ENCODE results near the gene USP5. TPM values are rescaled to one million over a fixed set of nuclear protein-coding genes. Genes with fewer than 3 reads are reported as not detected.

Gene USP5
- polyA plus RNA-seq, 1 donor (not counting 4 experiments of a cell fraction or from before 2014, with no cell fraction given) = 58.3 TPM

GRCh38 chr12:6823182-6824084 is 28.5 kb upstream of the USP5 start:
- FAIRE-seq = no peak
- no peak overlapping the region for H3K27ac ChIP-seq (ENCODE audit: control insufficient read depth, insufficient read depth, low read length)
- H3K36me3 ChIP-seq (ENCODE audit: control insufficient read depth in 2 of 2, extremely low read depth in 1 of 2, insufficient read depth in 2 of 2, low read length in 2 of 2) = no peaks in the 10 kb centered on the region
- no peaks in the 10 kb centered on the region for H3K9me3 ChIP-seq (ENCODE audit: control insufficient read depth, low read depth, low read length)
- dilution Hi-C loops (cut with MboI; ENCODE audit: extremely low pct_ligation_motif_present, low sequenced_read_pairs) = no loop called here
- H3K9me1 ChIP-seq (ENCODE audit: control insufficient read depth, extremely low read depth, insufficient read depth, low read length) = no peaks in the 10 kb centered on the region
- H3K9ac ChIP-seq (ENCODE audit: control insufficient read depth, extremely low read depth, insufficient read depth, low read length) = no peak overlapping the region
- H4K20me1 ChIP-seq (ENCODE audit: control insufficient read depth, extremely low read depth, insufficient read depth, low read length) = no peaks in the 10 kb centered on the region
- no peak for DNase-seq (ENCODE audit: low read depth, low spot score)
- no peak overlapping the region for H3K4me3 ChIP-seq (ENCODE audit: control insufficient read depth in 2 of 3, extremely low read depth in 1 of 3, insufficient read depth in 2 of 3, low read depth in 1 of 3, low read length in 3 of 3)
- peaks cover 66% of the 10 kb centered on the region for H3K27me3 ChIP-seq (ENCODE audit: control insufficient read depth, extremely low read depth, insufficient read depth, low read length)
- TF ChIP-seq, protein P1, sequence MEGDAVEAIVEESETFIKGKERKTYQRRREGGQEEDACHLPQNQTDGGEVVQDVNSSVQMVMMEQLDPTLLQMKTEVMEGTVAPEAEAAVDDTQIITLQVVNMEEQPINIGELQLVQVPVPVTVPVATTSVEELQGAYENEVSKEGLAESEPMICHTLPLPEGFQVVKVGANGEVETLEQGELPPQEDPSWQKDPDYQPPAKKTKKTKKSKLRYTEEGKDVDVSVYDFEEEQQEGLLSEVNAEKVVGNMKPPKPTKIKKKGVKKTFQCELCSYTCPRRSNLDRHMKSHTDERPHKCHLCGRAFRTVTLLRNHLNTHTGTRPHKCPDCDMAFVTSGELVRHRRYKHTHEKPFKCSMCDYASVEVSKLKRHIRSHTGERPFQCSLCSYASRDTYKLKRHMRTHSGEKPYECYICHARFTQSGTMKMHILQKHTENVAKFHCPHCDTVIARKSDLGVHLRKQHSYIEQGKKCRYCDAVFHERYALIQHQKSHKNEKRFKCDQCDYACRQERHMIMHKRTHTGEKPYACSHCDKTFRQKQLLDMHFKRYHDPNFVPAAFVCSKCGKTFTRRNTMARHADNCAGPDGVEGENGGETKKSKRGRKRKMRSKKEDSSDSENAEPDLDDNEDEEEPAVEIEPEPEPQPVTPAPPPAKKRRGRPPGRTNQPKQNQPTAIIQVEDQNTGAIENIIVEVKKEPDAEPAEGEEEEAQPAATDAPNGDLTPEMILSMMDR (optimal IDR thresholded peaks at IDR 0.05 in 1 of 3, IDR thresholded peaks at IDR 0.05 in 1 of 3, conservative IDR thresholded peaks at IDR 0.05 in 1 of 3; ENCODE audit: extremely low read depth in 1 of 3, insufficient read depth in 2 of 3, low read length in 3 of 3) = no peak
- peak; percentile 40 for TF ChIP-seq EZH2 (IDR thresholded peaks at IDR 0.05; ENCODE audit: low read length)
- H3K79me2 ChIP-seq (ENCODE audit: control insufficient read depth, insufficient read depth, low read length) = no peaks in the 10 kb centered on the region
- no peak overlapping the region for H3K4me2 ChIP-seq (ENCODE audit: control insufficient read depth, extremely low read depth, insufficient read depth, low read depth, low read length)
- no peak overlapping the region for H2AFZ ChIP-seq (ENCODE audit: control insufficient read depth, low read length)
- peaks cover 12% of the 10 kb centered on the region for H3K4me1 ChIP-seq (ENCODE audit: control insufficient read depth, extremely low read depth, insufficient read depth, low read length)

GRCh38 chr12:6824085-6824775 is 27.7 kb upstream of the USP5 start:
- DNase-seq (ENCODE audit: low read depth, low spot score) (no peak), FAIRE-seq (no peak)
- Histone ChIP-seq H2AFZ (ENCODE audit: control insufficient read depth, low read length) (no peak overlapping the region), H3K4me1 (ENCODE audit: control insufficient read depth, extremely low read depth, insufficient read depth, low read length) (peaks cover 12% of the 10 kb centered on the region), H3K27ac (ENCODE audit: control insufficient read depth, insufficient read depth, low read length) (no peak overlapping the region), H3K4me3 (ENCODE audit: control insufficient read depth in 2 of 3, extremely low read depth in 1 of 3, insufficient read depth in 2 of 3, low read depth in 1 of 3, low read length in 3 of 3) (no peak overlapping the region), H3K9me3 (ENCODE audit: control insufficient read depth, low read depth, low read length) (no peaks in the 10 kb centered on the region), H3K9me1 (ENCODE audit: control insufficient read depth, extremely low read depth, insufficient read depth, low read length) (no peaks in the 10 kb centered on the region), H3K36me3 (ENCODE audit: control insufficient read depth in 2 of 2, extremely low read depth in 1 of 2, insufficient read depth in 2 of 2, low read length in 2 of 2) (no peaks in the 10 kb centered on the region), H3K9ac (ENCODE audit: control insufficient read depth, extremely low read depth, insufficient read depth, low read length) (no peak overlapping the region), H3K4me2 (ENCODE audit: control insufficient read depth, extremely low read depth, insufficient read depth, low read depth, low read length) (no peak overlapping the region), H3K27me3 (ENCODE audit: control insufficient read depth, extremely low read depth, insufficient read depth, low read length) (peaks cover 73% of the 10 kb centered on the region), H3K79me2 (ENCODE audit: control insufficient read depth, insufficient read depth, low read length) (no peaks in the 10 kb centered on the region), H4K20me1 (ENCODE audit: control insufficient read depth, extremely low read depth, insufficient read depth, low read length) (no peaks in the 10 kb centered on the region)
- dilution Hi-C loops (cut with MboI; ENCODE audit: extremely low pct_ligation_motif_present, low sequenced_read_pairs) = no loop called here
- TF ChIP-seq, protein P1 (optimal IDR thresholded peaks at IDR 0.05 in 1 of 3, IDR thresholded peaks at IDR 0.05 in 1 of 3, conservative IDR thresholded peaks at IDR 0.05 in 1 of 3; ENCODE audit: extremely low read depth in 1 of 3, insufficient read depth in 2 of 3, low read length in 3 of 3) = no peak
- TF ChIP-seq EZH2 (IDR thresholded peaks at IDR 0.05; ENCODE audit: low read length) = no peak
